NCI-H748 (cell line): ENCODE results near the gene PHRF1.

ENCODE experiments used
- DNase-seq: peaks from one replicate; lab custom pipeline; 2025; ENCODE audit not compliant: unreplicated experiment; lab: John Stamatoyannopoulos, UW

Gene PHRF1

GRCh38 chr11:614021-614622 lies 37.9 kb downstream of the PHRF1 start:
- no peak for DNase-seq

DNA sequence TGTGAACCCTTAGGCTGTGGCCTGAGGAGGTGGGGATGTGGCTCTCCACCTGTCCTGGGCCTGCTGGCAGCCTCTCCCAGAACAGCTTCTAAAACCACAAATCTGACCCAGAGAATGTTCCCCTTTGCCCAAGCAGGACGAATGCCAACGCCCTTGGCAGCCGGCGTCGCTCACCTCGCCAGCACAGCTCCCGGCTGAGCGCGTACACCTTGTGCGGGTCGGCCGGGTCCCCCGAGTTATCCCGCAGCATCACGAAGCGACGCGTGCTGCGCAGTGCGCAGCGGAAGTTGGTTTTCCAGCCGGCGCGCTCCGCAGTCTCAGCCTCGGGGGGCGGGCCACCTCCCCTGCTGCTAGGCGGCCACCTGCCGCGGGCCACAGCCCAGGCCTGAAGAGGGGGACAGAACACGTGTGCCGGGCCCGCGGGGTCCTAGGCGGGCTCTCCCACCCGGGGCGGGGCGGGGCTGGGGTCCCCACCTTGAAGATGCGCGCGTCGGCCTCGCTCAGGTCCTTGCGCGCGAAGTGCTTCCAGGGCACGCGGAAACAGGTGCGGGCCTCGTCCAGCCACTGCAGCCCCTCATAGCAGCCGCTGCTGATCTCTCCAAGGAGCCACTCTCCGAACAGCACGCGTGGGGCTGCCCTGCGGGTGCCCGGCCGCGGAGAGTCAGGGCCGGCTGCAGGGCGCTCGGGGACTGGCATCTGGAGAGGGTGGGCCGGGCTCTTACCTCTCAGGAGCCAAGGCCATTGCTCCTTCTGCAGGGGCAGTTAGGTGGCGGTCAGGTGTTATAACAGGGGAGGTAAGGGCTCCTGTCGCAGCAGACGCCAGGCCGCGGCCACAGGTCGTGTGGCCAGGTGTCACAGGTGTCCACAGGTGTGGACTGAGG lies 38.6 kb downstream of the PHRF1 start:
- DNase-seq, result no peak

DNA sequence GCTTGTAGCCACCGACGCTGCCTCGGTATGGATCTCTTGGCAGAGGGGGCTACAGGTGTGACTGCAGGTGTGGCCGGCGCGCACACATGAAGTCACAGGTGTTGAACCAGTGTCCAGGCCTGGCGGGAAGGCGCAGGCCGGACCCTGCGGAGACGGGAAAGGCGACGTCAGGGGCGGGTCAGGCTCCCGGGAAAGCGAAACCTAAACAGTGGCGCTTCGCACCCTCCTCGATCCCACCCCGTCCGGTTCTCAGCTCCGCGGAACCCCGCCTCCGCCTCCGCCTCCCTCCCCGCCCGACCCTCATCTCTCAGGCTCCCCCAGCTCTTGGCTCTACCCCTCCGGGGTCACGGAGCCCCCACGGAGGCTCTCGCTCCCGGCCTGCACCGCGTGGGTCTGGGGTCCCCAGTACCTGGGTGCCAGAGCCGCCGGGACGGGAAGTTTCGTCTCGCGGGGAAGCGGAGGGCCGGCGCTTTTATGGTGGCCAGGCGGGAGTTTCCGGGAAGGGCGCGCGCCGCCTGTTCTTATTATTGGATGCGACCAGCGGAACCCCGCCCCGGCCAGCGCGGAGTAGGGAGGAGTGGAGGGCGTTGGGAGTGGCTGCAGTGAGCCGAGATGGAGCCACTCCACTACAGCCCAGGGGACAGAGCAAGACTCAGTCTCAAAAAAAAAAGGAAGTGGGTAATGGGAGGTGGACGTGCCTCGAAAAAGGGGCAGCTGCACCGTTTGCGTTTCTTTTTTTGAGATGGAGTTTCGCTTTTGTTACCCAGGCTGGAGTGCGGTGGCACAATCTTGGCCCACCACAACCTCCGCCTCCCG lies 39.4 kb downstream of the PHRF1 start, which contains the start of gene IRF7:
Gene IRF7 (minus strand): TSS at position 447 of the 816 bp plus-strand sequence. CDS start 586 bp downstream, outside the sequence.
- peak; percentile 92 for DNase-seq

GRCh38 chr11:616320-617198 lies 40.3 kb downstream of the PHRF1 start:
- DNase-seq, result no peak

DNA sequence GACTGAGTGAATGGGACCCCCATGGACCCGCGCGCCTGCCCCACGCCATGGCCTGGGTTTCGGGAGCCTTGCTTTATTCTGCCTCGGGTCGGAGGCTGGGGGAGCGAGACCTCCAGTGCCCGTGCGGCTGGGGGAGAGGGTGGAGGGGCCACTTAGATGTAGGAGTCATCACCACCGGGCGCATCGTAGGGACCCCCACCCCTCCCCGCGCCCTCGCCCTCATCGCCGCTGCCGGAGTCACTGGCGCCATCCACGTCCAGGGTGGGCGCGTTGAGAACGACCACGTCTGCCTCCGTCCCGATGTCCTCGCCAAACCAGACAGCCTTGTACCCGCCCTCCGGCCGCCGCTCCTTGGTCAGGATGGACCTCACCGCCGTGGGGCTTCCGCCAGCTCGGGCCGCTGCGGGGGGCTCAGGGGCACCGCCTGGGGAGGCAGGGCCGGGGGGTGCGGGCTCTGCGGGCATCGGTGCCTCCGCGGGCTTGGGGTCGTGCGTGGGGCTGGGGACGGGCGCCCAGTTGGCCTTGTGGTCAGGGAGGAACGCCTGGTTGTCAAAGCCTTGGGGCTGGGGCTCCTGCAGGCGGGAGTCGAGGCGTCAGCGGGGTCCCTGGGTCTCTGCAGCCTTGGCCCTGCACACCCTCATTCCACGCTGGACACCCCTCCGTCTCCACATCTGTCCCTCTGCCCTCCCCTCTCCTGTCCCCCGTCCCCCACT lies 41.1 kb downstream of the PHRF1 start:
- no peak for DNase-seq

DNA sequence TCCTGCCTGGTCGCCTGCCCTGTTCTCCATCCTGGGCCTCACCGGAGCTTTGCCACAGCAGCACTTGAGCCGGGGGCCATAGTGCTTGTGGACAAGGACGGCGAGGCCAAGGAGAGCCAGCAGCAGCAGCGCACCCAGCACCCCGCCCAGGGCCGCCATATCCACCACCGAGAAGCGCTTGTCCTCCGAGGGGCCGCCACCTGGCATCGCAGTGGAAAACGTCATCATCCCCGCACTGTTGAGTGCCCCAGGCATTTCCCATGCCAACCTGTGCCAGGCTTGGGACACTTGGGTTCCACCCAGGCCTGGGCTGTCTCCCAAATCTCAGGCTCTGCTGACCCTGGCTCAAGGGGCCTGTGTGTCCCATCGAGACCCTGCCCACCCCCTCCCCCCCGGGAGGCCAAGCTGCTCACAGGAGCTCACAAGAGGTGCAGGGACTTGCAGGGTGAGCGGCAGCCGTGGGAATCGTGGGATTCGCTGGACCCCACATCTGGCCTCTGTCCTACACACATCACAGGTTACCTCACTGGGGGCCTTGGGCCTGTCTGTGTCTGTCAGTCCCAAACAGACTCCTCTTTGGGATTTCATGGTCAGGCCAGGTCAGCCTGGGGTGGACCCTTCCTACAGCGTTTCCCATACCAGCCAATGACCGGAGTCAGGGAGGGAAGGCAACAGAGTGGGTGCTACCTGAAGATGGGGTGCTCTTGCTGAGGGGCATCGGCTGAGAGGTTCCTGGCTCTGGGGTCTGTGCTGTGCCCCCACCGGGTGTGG lies 41.8 kb downstream of the PHRF1 start:
- DNase-seq, result no peak

GRCh38 chr11:618856-619627 lies 42.8 kb downstream of the PHRF1 start:
- DNase-seq, result no peak

GRCh38 chr11:619628-620050 lies 43.4 kb downstream of the PHRF1 start:
- DNase-seq, result no peak

- DNase-seq, result no peak
Observed at GRCh38 chr11:620201-620600, 43.9 kb downstream of the PHRF1 start.

GRCh38 chr11:620935-621814 lies 44.9 kb downstream of the PHRF1 start:
- no peak for DNase-seq

DNA sequence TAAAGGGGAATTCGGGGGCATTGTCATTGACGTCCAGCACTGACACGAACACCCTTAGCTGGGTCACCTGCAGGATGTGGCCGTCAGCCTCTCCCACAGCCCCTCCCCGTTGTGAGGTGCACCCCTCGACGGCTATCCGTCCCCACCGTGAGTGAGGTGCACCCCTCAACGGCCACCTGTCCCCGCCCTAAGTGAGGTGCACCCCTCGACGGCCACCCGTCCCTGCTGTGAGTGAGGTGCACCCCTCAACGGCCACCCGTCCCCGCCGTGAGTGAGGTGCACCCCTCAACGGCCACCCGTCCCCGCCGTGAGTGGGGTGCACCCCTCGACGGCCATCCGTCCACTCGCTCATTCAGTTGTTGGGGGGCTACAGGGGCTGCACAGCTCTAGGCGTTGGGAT lies 45.6 kb downstream of the PHRF1 start:
- no peak for DNase-seq

- no peak for DNase-seq
Observed at GRCh38 chr11:623349-623869, 47.1 kb downstream of the PHRF1 start.

DNA sequence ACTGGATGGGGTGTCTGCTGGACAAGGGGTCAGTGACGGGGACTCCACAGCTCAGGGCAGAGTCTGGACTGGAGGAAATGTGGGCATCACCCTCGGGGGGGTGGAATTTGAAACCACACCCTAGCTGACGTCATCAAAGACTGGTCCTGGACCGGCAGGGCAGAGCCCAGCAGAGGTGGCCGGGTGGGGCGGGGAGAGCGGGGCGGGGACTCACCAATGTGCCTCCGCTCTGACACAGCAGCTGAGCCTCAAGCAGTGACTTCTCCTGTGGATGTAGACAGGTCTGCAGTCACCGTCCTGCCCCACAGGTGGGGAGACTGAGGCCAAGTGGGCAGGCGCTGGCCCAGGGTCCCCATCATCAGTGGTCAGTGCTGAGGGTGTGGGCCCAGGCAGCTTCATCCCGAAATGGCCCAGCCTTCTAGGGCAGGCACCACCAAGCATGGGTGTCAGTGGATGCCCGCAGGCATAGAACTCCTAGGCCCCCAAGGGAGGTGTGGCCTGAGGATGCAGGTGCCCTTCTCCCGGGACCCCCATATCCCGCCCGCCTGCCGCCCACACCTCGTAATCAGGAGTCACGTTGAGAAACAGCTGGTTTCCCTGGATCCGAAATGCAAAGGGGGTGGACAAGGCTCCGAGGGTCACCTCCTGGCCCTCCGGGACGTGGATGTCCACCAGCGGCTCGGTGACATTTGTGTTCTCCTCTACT lies 47.9 kb downstream of the PHRF1 start:
- no peak for DNase-seq

DNA sequence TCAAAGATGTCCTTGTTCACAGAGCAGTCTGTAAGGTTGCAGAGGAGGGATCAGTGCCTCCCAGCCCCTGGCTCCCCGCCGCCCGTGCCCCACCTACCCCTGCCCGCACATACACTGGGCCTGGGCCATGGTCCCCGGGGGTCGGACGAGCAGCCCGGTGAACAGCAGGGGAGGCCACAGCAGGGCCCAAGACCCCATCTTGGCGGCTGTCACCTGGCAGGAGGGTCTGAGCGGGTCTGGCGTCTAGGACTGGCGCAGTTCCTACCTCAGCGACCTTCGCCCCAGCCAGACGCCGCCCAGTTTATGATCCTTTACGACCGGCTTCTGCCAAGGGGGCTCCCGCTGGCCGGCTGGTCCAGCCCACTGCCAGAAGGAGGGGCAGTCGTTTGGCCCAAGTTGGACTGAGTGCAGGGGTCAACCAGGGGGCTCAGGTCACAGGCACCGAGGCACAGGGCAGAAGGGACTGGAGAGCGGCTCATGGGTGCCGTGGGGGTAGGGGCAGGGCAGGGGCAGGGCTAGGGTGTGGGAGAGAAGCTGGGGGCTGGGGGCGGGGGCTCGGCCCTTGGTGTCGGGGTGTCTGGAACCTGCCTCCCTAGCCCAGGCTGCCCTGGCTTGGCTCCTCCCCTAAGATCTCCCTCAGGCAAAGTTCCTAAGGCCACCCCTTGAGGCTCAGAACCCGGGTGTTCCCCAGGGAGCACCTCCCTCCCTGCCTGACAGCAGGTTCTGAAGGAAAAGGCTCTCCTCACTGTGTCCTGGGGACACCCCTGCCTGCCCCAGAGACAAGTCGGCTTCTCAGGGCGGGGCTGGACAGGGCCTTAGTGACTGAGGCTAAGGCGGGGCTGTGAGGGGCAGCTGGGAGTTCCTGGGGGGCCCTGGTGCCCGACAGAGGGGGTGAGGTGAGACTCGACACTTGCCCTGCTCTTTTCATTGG lies 48.7 kb downstream of the PHRF1 start, which contains the start of gene CDHR5:
Gene CDHR5 (minus strand): TSS at position 251 of the 931 bp plus-strand sequence. CDS start 53 bp downstream, at position 198.
- no peak for DNase-seq

DNA sequence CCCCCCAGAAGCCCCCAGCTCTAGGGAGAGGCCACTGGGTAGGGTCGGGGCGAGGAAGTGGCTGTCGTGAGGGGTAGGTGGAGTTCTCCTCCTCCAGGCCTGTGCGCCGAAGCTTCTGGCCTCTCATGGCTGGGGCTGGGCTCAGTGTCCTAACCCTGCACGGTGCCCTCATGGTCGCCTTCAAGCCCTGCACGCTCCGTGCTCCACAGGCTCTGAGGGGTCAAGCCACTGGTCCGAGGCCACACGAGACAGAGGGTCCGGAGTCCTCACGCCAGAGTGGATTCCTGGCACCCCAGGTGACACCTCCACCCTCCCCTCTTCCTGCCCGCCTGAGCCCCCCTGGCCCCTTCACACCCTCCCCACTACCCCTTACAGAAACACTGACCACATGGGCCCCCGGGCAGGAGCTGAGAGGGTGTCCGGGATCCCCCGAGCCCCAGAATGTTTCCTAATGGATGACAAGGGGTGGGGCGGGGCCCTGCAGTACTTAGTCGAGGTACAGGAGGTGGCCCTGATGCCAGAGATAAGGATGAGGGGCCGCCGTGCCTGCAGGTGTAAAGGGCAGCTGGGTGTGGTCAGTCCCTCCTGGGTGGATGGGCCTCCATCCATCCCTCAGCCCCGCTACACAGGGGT lies 49.5 kb downstream of the PHRF1 start:
- no peak for DNase-seq
